ENCODE results near the gene IL12RB2. TPM values are rescaled to one million over a fixed set of nuclear protein-coding genes. Genes with fewer than 3 reads are reported as not detected.

The IL12RB2 gene
- total RNA-seq, 4 donors from 2014 or later, result 0.50 to 2.8 (median 1.7) TPM; not detected in 1

DNA sequence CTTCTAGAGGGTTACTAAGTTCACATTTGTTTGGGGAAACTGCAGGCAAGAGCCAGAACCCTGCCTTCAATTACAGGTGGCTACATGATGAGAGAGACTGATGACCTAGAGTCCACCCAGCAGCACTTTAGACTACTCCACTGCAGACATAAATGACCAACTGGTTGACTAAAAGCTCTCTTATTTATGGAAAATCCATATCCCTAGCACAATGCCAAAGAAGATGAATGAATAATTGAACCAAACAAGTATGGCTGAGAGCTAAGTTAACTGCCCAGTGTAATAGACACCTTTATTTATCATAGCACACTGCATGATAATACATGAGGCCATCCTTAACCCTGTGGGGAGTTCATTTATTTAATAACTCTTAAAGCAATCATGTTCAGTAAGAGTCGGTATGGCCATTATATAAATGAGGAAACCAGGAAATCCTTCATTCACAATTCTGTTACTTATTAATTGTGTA, 60.4 kb downstream of the IL12RB2 start:
- Histone ChIP-seq H3K27ac (no peak overlapping the region), H3K4me3 (no peak overlapping the region), H3K4me1 (no peaks in the 10 kb centered on the region), H3K36me3 (no peaks in the 10 kb centered on the region), H3K9me3 (no peaks in the 10 kb centered on the region), H3K27me3 (no peaks in the 10 kb centered on the region)
- ATAC-seq, result no peak
- WGBS, 2 donors (ENCODE audit: low coverage in 1 of 2), result 75 to 82% methylated on average over 1 of the region's 1 CpG
- no peak for TF ChIP-seq POLR2A (IDR thresholded peaks at IDR 0.05)
- no peak for TF ChIP-seq EP300 (IDR thresholded peaks at IDR 0.05)
- TF ChIP-seq CTCF (IDR thresholded peaks at IDR 0.05), result no peak
- no peak for TF ChIP-seq POLR2AphosphoS5 (IDR thresholded peaks at IDR 0.05)

GRCh38 chr1:67371043-67371442, 63.4 kb downstream of the IL12RB2 start:
- Histone ChIP-seq H3K36me3 (no peaks in the 10 kb centered on the region), H3K4me1 (no peaks in the 10 kb centered on the region), H3K9me3 (no peaks in the 10 kb centered on the region), H3K27me3 (no peaks in the 10 kb centered on the region), H3K27ac (no peak overlapping the region), H3K4me3 (no peak overlapping the region)
- no peak for ATAC-seq
- WGBS, 2 donors (ENCODE audit: low coverage in 1 of 2), result 88% methylated on average over 2 of the region's 2 CpGs; no CpG with 5 or more reads in 1 of the 2 donors
- TF ChIP-seq CTCF (IDR thresholded peaks at IDR 0.05) (no peak), POLR2A (IDR thresholded peaks at IDR 0.05) (no peak), POLR2AphosphoS5 (IDR thresholded peaks at IDR 0.05) (no peak), EP300 (IDR thresholded peaks at IDR 0.05) (no peak)

DNA sequence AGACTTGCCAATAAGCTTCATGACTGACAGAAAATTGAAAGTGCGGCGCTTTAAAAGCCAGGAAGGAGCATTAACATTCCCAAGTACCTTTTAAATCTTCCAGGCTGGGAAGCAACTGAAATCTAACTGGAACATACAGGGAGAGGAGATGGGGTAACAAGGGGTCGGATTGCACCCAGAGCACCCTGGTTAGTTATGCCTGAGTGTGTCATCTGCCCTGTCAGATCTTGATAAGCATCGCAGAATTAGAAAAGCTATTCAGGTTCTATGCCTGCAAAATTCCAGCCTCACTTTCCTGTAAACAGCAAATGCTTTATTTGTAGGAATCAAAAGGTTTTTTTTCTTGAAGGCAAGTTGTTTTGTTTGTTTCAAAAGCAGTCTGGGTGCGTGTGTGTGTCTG, 64.0 kb downstream of the IL12RB2 start:
- no peak for ATAC-seq
- 79 to 100% methylated on average over 1 to 5 of the region's 5 CpGs for WGBS, 2 donors (ENCODE audit: low coverage in 1 of 2)
- Histone ChIP-seq H3K4me3 (no peak overlapping the region), H3K36me3 (no peaks in the 10 kb centered on the region), H3K27ac (no peak overlapping the region), H3K4me1 (no peaks in the 10 kb centered on the region), H3K9me3 (no peaks in the 10 kb centered on the region), H3K27me3 (no peaks in the 10 kb centered on the region)
- no peak for TF ChIP-seq POLR2A (IDR thresholded peaks at IDR 0.05)
- no peak for TF ChIP-seq POLR2AphosphoS5 (IDR thresholded peaks at IDR 0.05)
- TF ChIP-seq EP300 (IDR thresholded peaks at IDR 0.05), result no peak
- no peak for TF ChIP-seq CTCF (IDR thresholded peaks at IDR 0.05)

DNA sequence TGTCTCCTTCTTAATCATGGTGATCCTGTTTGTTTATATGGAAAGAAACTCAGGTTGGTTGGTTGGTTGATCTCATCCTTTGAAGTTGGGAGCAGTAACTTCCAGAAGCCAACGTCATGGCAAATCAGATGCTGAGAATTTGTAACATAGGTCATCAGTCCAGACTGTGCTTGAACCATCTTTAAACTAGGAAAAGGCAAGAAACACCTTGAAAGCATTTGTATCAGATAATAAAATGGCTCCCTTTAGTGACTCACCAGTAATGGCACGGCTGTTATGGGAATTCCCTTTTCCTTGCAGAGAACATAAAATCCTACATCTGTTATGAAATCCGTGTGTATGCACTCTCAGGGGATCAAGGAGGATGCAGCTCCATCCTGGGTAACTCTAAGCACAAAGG, 64.5 kb downstream of the IL12RB2 start:
- H3K4me3 ChIP-seq, result no peak overlapping the region
- H3K27me3 ChIP-seq, result no peaks in the 10 kb centered on the region
- H3K27ac ChIP-seq, result no peak overlapping the region
- no peaks in the 10 kb centered on the region for H3K9me3 ChIP-seq
- ATAC-seq, result no peak
- no peaks in the 10 kb centered on the region for H3K36me3 ChIP-seq
- 39 to 40% methylated on average over 2 to 3 of the region's 3 CpGs for WGBS, 2 donors (ENCODE audit: low coverage in 1 of 2)
- TF ChIP-seq CTCF (IDR thresholded peaks at IDR 0.05), result no peak
- no peak for TF ChIP-seq POLR2A (IDR thresholded peaks at IDR 0.05)
- TF ChIP-seq EP300 (IDR thresholded peaks at IDR 0.05), result no peak
- TF ChIP-seq POLR2AphosphoS5 (IDR thresholded peaks at IDR 0.05), result no peak
- H3K4me1 ChIP-seq, result no peaks in the 10 kb centered on the region

GRCh38 chr1:67372898-67373297, 65.2 kb downstream of the IL12RB2 start:
- H3K27me3 ChIP-seq, result no peaks in the 10 kb centered on the region
- no peaks in the 10 kb centered on the region for H3K9me3 ChIP-seq
- no peaks in the 10 kb centered on the region for H3K36me3 ChIP-seq
- no peak for ATAC-seq
- no peak overlapping the region for H3K4me3 ChIP-seq
- no peaks in the 10 kb centered on the region for H3K4me1 ChIP-seq
- no peak overlapping the region for H3K27ac ChIP-seq
- TF ChIP-seq CTCF (IDR thresholded peaks at IDR 0.05) (no peak), POLR2AphosphoS5 (IDR thresholded peaks at IDR 0.05) (no peak), EP300 (IDR thresholded peaks at IDR 0.05) (no peak), POLR2A (IDR thresholded peaks at IDR 0.05) (no peak)
